ENCODE results near the gene VPS52. TPM values are rescaled to one million over a fixed set of nuclear protein-coding genes. Genes with fewer than 3 reads are reported as not detected.
A peak's percentile ranks its signal among the peaks of the same experiment; 100 is the strongest.

Gene VPS52
- total and polyA plus RNA-seq, 5 donors = 31.1 to 39.1 (median 34.6) TPM

DNA sequence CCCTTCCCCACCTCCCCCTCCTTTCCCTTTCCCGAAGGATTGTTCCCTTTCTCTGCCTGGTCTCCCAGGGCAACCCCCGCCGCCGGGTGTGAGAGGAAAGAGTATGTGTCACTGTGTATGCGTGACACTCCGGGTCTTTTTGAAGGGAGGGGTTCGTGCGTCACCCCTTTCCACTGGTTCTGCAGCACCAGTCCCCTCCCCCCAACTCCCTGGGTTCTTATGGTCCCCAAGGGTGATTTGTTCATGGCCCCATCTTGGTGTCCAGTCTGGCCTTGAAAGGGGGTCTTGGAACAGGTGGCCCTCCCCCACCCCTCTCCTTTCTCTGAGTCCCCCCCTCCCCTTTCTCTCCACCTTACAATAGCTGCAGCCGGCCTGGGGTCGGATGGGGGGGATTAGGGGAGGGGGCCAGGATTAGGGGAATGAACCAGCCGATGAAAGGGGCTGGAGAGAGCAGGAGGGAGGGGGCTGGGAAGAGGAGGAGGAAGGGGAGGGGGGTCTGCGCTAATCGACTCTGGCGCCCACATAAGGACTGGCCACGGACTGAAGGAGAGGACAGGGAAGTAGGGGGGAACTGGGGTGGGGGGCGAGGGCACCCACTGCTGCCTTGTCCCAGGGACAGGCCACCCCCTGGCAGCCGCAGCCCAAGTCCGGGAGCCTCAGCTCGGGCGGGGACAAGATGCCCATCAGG is 64.7 kb downstream of the VPS52 start:
- Histone ChIP-seq H3K4me1 (ENCODE audit: control insufficient read depth, insufficient read depth, low read length) (peaks cover 11% of the 10 kb centered on the region), H3K27ac (ENCODE audit: low read length) (no peak overlapping the region), H3K27me3 (ENCODE audit: control insufficient read depth, insufficient read depth) (no peaks in the 10 kb centered on the region), H3K9me3 (ENCODE audit: control insufficient read depth, low read length) (no peaks in the 10 kb centered on the region), H3K4me3 (ENCODE audit: low read length) (peak overlapping the region; percentile 86)
- ATAC-seq (no peak), DNase-seq (no peak)
- 16% methylated on average over 20 of the region's 20 CpGs for WGBS
- intact Hi-C loops (cut with DNase I) = no loop called here

DNA sequence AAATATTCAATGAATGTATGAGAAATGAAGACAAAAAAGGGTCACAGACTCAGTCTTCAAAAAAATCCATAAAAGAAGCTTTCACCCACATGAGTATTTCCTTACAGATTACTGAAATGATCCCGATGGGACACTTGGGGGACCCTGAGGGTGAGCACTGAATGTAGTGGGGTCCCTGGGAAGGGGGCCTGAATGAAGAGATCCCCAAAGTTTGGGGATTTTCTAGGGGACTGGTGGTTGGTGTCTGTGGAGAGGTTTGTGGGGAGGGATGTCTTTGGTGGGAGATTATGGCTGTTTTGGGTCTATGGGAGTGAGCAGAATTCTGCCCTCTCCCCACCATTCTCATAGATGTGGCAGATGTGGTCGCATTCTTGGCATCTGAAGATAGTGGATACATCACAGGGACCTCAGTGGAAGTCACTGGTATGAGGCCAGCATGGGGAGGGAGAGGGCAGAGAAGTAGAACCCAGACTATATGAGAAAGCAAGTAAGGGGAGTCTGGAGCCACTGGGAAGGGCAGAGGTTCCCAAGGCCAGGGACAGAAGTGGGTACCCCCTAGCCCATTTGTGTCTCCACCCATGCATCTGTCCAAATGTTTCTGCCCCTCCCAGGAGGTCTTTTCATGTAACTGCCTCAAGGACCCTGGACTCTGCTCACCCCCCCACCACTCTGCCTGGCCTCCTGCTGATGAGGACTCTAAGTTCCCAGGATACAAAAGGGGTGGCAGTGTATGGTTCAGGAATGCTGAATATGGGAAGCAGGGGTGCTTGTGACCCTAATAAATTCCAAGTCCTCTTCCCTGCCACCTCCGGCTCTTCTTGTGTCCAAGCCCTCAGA is 65.4 kb downstream of the VPS52 start:
- Histone ChIP-seq H3K27ac (ENCODE audit: low read length) (no peak overlapping the region), H3K9me3 (ENCODE audit: control insufficient read depth, low read length) (no peaks in the 10 kb centered on the region), H3K27me3 (ENCODE audit: control insufficient read depth, insufficient read depth) (no peaks in the 10 kb centered on the region), H3K4me1 (ENCODE audit: control insufficient read depth, insufficient read depth, low read length) (peaks cover 15% of the 10 kb centered on the region), H3K4me3 (ENCODE audit: low read length) (no peak overlapping the region)
- no peak for DNase-seq
- intact Hi-C loops (cut with DNase I) = no loop called here
- no peak for ATAC-seq
- WGBS = 76% methylated on average over 3 of the region's 3 CpGs

DNA sequence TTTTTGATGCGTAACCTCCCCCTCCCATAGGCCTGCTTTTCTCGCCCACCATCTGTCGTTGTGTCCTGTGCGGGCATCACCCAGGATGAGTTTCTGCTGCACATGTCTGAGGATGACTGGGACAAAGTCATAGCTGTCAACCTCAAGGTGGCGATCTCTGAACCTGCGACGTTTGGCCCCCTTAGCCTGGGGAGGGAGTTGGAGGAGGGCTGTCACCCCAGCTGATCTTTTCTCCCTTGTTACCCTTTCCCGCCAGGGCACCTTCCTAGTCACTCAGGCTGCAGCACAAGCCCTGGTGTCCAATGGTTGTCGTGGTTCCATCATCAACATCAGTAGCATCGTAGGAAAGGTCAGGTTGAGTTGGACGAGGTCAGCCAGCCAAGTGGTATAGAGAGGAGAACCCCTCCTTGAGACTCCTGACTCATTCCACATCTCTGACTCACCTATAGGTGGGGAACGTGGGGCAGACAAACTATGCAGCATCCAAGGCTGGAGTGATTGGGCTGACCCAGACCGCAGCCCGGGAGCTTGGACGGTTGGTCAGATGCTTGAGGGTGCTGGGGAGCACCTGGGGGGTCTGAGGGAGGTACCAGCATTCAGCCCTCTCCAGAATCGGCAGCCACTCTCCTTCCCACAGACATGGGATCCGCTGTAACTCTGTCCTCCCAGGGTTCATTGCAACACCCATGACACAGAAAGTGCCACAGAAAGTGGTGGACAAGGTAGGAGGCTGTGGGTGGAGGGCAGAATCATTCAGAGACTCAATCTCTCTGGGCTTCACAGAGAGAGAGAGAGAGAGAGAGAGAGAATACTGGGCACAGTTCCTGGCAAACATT is 66.3 kb downstream of the VPS52 start:
- WGBS = 56% methylated on average over 17 of the region's 17 CpGs
- Histone ChIP-seq H3K4me1 (ENCODE audit: control insufficient read depth, insufficient read depth, low read length) (peaks cover 15% of the 10 kb centered on the region), H3K27ac (ENCODE audit: low read length) (no peak overlapping the region), H3K4me3 (ENCODE audit: low read length) (peak overlapping the region; percentile 45), H3K27me3 (ENCODE audit: control insufficient read depth, insufficient read depth) (no peaks in the 10 kb centered on the region), H3K9me3 (ENCODE audit: control insufficient read depth, low read length) (no peaks in the 10 kb centered on the region)
- ATAC-seq (no peak), DNase-seq (no peak)
- intact Hi-C loops (cut with DNase I) = no loop called here

DNA sequence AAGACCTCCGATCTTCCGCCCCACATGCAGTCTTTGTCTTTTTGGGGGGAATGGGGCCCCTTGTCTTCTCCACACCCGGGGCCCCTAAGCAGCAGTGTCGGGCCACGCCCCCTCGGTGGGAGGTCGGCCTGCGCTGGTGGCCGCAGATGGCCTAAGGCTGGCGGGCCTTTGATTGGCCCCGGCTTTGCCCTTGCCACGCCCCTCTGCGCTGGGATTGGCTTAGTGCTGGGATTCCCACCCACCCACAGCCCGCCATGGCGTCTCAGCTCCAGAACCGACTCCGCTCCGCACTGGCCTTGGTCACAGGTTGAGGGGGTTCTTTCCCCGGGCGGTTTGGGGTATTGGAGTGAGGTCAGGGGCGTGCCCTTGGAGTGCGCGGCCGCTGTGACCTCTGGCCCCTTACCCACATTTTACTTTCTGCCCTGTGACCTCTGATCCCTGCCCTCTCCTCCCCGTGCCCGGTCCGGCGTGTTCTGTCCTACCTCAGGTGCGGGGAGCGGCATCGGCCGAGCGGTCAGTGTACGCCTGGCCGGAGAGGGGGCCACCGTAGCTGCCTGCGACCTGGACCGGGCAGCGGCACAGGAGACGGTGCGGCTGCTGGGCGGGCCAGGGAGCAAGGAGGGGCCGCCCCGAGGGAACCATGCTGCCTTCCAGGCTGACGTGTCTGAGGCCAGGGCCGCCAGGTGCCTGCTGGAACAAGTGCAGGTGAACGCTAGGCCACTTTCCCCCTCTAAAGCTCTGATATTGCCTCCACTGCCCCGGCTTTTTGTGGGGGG is 67.1 kb downstream of the VPS52 start, which contains the start of gene HSD17B8:
TSS of gene HSD17B8 (plus strand) at position 241 of the 776 bp plus-strand sequence. CDS start at position 255, 14 bp downstream.
- Histone ChIP-seq H3K27ac (ENCODE audit: low read length) (peak within 1 kb of the TSS; percentile 37), H3K27me3 (ENCODE audit: control insufficient read depth, insufficient read depth) (no peaks in the 10 kb centered on the region), H3K4me1 (ENCODE audit: control insufficient read depth, insufficient read depth, low read length) (peaks cover 15% of the 10 kb centered on the region), H3K4me3 (ENCODE audit: low read length) (peak within 1 kb of the TSS; percentile 45), H3K9me3 (ENCODE audit: control insufficient read depth, low read length) (no peaks in the 10 kb centered on the region)
- WGBS = 2% methylated on average over 48 of the region's 48 CpGs
- intact Hi-C loops (cut with DNase I) = no loop called here
- peak; percentile 96 to 98 (median 98) for DNase-seq
- ATAC-seq = peak; percentile 77 to 80

DNA sequence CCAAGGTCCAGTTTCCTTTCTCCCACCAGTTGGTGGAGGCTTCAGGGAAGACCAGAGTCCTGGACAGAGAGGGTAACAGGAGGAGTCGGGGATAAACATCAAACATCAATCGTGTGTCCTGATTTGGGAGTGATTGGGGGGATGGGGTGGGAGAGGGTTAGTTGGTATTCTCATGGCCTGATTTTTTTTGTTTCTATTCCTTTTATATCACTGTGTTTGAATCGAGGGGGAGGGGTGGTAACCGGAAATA is 67.6 kb downstream of the VPS52 start:
- ATAC-seq (no peak), DNase-seq (no peak)
- WGBS = 5% methylated on average over 4 of the region's 4 CpGs
- intact Hi-C loops (cut with DNase I) = no loop called here
- H3K27ac ChIP-seq (ENCODE audit: low read length) = no peak overlapping the region
- H3K9me3 ChIP-seq (ENCODE audit: control insufficient read depth, low read length) = no peaks in the 10 kb centered on the region
- no peak overlapping the region for H3K4me3 ChIP-seq (ENCODE audit: low read length)
- no peaks in the 10 kb centered on the region for H3K27me3 ChIP-seq (ENCODE audit: control insufficient read depth, insufficient read depth)
- H3K4me1 ChIP-seq (ENCODE audit: control insufficient read depth, insufficient read depth, low read length) = peaks cover 15% of the 10 kb centered on the region

DNA sequence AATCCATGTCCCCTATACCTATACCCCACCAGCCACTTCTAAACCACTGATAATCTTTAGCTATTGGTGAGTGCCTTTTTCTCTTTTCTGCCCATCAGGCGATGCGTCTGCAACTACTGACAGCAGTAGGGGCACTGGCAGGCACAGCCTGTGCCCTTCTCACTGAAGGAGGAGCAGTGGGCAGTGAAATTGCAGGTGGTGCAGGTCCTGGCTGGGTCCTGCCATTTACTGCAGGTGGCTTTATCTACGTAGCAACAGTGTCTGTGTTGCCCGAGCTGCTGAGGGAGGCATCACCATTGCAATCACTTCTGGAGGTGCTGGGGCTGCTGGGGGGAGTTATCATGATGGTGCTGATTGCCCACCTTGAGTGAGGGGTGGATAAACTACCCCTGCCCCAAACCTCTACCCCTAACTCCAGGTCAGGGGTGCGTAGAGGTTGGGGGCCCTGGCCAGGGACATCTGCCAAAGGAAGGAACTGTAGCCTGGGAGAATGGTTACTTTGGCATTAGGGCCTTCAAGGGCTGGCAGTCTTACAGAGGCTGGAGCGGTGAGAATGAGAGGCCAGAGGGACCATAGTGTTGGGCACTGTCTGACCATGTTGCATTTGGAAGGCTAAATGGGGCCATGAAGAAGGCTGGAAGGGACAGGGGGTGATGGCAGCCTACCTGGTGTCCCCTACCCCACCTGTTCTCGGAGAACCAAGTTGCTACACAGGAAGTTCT is 68.1 kb downstream of the VPS52 start:
- DNase-seq = no peak
- H3K4me1 ChIP-seq (ENCODE audit: control insufficient read depth, insufficient read depth, low read length) = peaks cover 15% of the 10 kb centered on the region
- no peak overlapping the region for H3K27ac ChIP-seq (ENCODE audit: low read length)
- H3K27me3 ChIP-seq (ENCODE audit: control insufficient read depth, insufficient read depth) = no peaks in the 10 kb centered on the region
- no peak overlapping the region for H3K4me3 ChIP-seq (ENCODE audit: low read length)
- intact Hi-C loops (cut with DNase I) = no loop called here
- ATAC-seq = no peak
- WGBS = 82% methylated on average over 7 of the region's 7 CpGs
- H3K9me3 ChIP-seq (ENCODE audit: control insufficient read depth, low read length) = no peaks in the 10 kb centered on the region

DNA sequence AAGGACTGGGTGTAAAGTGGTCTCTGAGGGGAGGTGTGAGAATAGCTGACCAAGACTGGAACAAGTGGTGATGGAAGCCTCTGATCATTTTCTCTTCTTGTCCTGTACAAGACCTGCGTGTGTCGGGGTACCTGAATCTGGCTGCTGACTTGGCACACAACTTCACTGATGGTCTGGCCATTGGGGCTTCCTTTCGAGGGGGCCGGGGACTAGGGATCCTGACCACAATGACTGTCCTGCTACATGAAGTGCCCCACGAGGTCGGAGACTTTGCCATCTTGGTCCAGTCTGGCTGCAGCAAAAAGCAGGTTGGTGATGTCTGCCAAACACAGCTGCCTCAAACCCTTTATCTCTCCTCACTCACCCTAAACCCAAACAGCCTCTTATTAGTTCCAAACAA is 68.9 kb downstream of the VPS52 start:
- intact Hi-C loops (cut with DNase I) = no loop called here
- ATAC-seq (no peak), DNase-seq (no peak)
- Histone ChIP-seq H3K27ac (ENCODE audit: low read length) (no peak overlapping the region), H3K27me3 (ENCODE audit: control insufficient read depth, insufficient read depth) (no peaks in the 10 kb centered on the region), H3K4me1 (ENCODE audit: control insufficient read depth, insufficient read depth, low read length) (peaks cover 15% of the 10 kb centered on the region), H3K9me3 (ENCODE audit: control insufficient read depth, low read length) (no peaks in the 10 kb centered on the region), H3K4me3 (ENCODE audit: low read length) (no peak overlapping the region)
- 87% methylated on average over 6 of the region's 6 CpGs for WGBS

DNA sequence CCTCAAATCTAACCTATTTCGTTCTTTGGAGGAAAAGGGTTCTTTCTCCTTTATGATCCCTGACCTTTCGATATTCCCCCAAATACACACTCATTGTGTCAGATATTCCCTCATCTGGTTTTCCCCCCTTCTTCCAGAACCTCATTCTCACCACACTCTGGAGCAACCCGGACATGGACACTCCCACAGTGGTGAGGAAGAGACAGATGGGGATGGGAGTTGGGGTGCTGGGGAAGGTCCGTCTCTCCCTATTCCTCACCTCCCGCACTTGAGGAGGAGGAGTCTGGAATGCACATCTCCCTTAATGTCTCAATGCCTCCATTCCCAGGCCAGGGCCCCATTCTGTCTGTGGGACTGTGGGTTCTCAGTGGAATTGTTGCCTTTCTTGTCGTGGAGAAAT is 69.7 kb downstream of the VPS52 start:
- no peaks in the 10 kb centered on the region for H3K9me3 ChIP-seq (ENCODE audit: control insufficient read depth, low read length)
- DNase-seq (no peak), ATAC-seq (no peak)
- intact Hi-C loops (cut with DNase I) = no loop called here
- H3K4me1 ChIP-seq (ENCODE audit: control insufficient read depth, insufficient read depth, low read length) = peaks cover 15% of the 10 kb centered on the region
- H3K27ac ChIP-seq (ENCODE audit: low read length) = no peak overlapping the region
- H3K27me3 ChIP-seq (ENCODE audit: control insufficient read depth, insufficient read depth) = no peaks in the 10 kb centered on the region
- WGBS = 79% methylated on average over 6 of the region's 6 CpGs
- H3K4me3 ChIP-seq (ENCODE audit: low read length) = peak overlapping the region; percentile 85

DNA sequence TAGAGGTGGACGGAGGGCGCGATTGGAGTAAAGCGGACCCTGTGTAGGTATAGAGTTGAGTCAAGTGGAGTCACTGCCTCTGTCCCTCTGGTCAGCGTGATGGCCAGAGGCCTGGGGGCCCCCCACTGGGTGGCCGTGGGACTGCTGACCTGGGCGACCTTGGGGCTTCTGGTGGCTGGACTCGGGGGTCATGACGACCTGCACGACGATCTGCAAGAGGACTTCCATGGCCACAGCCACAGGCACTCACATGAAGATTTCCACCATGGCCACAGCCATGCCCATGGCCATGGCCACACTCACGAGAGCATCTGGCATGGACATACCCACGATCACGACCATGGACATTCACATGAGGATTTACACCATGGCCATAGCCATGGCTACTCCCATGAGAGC is 70.5 kb downstream of the VPS52 start:
- Histone ChIP-seq H3K27me3 (ENCODE audit: control insufficient read depth, insufficient read depth) (no peaks in the 10 kb centered on the region), H3K27ac (ENCODE audit: low read length) (peak overlapping the region; percentile 87), H3K4me3 (ENCODE audit: low read length) (peak overlapping the region; percentile 85), H3K9me3 (ENCODE audit: control insufficient read depth, low read length) (no peaks in the 10 kb centered on the region), H3K4me1 (ENCODE audit: control insufficient read depth, insufficient read depth, low read length) (peaks cover 15% of the 10 kb centered on the region)
- DNase-seq = peak in 1 of 3 donors; percentile 75
- intact Hi-C loops (cut with DNase I) = no loop called here
- 1% methylated on average over 14 of the region's 14 CpGs for WGBS
- peak; percentile 2 to 3 for ATAC-seq
